Liver (tissue), 9 donors: ENCODE results near the gene TGFBR3. TPM values are rescaled to one million over a fixed set of nuclear protein-coding genes. Genes with fewer than 3 reads are reported as not detected.

Experiments
- DNase-seq: peaks from one replicate; pipeline ENCODE4 v3.0.0-alpha.2; 2017; ENCODE audit warnings: low spot score
- H3K27ac ChIP-seq, 2 donors: one replicate each; pipeline ENCODE4 v1.7.0; 2013; ENCODE audit warnings: inconsistent platforms in 2 of 2, low read length in 2 of 2, control low read depth in 1 of 2, low read depth in 1 of 2, mild to moderate bottlenecking in 1 of 2
- H3K27me3 ChIP-seq, 4 donors: one replicate each; pipeline versions ENCODE4 v1.6.1 to v1.7.0; 2013; ENCODE audit warnings: low read length in 3 of 4, inconsistent platforms in 1 of 4, mild to moderate bottlenecking in 1 of 4, moderate library complexity in 1 of 4; ENCODE audit not compliant: control insufficient read depth in 4 of 4, insufficient read depth in 4 of 4
- H3K36me3 ChIP-seq, 4 donors: one replicate each; pipeline versions ENCODE4 v1.6.1 to v1.7.0; 2013; ENCODE audit warnings: low read length in 3 of 4, mild to moderate bottlenecking in 3 of 4, low read depth in 1 of 4, moderate library complexity in 1 of 4; ENCODE audit not compliant: control insufficient read depth in 4 of 4, insufficient read depth in 3 of 4
- H3K4me1 ChIP-seq, 4 donors: one replicate each; pipeline versions ENCODE4 v1.6.1 to v1.7.0; 2013; ENCODE audit warnings: low read length in 3 of 4, mild to moderate bottlenecking in 3 of 4, moderate library complexity in 1 of 4; ENCODE audit not compliant: control insufficient read depth in 4 of 4, insufficient read depth in 4 of 4
- H3K4me3 ChIP-seq, 3 donors: one replicate each; pipeline versions ENCODE4 v1.6.1 to v1.7.0; 2013; ENCODE audit warnings: low read length in 3 of 3, control low read depth in 1 of 3, low read depth in 1 of 3, mild to moderate bottlenecking in 1 of 3
- H3K9ac ChIP-seq, 2 donors: one replicate each; pipeline ENCODE4 v1.7.0; 2013; ENCODE audit warnings: low read length in 2 of 2, mild to moderate bottlenecking in 2 of 2, moderate library complexity in 2 of 2, control low read depth in 1 of 2, low read depth in 1 of 2
- H3K9me3 ChIP-seq, 4 donors: one replicate each; pipeline versions ENCODE4 v1.6.1 to v1.7.0; 2013; ENCODE audit warnings: low read length in 3 of 4; ENCODE audit not compliant: control insufficient read depth in 4 of 4
- FOXA1 ChIP-seq: IDR thresholded peaks from 2 replicates; pipeline ENCODE4 v1.6.1; 2016; ENCODE audit warnings: antibody characterized with exemption
- FOXA2 ChIP-seq: IDR thresholded peaks from 2 replicates; pipeline ENCODE4 v1.6.1; 2016; ENCODE audit warnings: antibody characterized with exemption
- GABPA ChIP-seq, 2 donors: IDR thresholded peaks in 1 of 2; conservative IDR thresholded peaks in 1 of 2; 2 replicates each; pipeline ENCODE4 v1.6.1; 2016; ENCODE audit warnings: antibody characterized with exemption in 2 of 2, mild to moderate bottlenecking in 1 of 2, moderate library complexity in 1 of 2
- HNF4A ChIP-seq, 2 donors: conservative IDR thresholded peaks; 2 replicates each; pipeline ENCODE4 v1.6.1; 2016; ENCODE audit warnings: antibody characterized with exemption in 2 of 2, mild to moderate bottlenecking in 2 of 2
- HNF4G ChIP-seq: IDR thresholded peaks from 2 replicates; pipeline ENCODE4 v1.6.1; 2016; ENCODE audit warnings: antibody characterized with exemption
- JUND ChIP-seq, 2 donors: IDR thresholded peaks; 2 replicates each; pipeline ENCODE4 v1.6.1; 2016; ENCODE audit warnings: antibody characterized with exemption in 2 of 2
- NR2F2 ChIP-seq: IDR thresholded peaks from 2 replicates; pipeline ENCODE4 v1.6.1; 2016; ENCODE audit warnings: antibody characterized with exemption
- RAD21 ChIP-seq, 2 donors: IDR thresholded peaks; 2 replicates each; pipeline ENCODE4 v1.6.1; 2016; ENCODE audit warnings: antibody characterized with exemption in 2 of 2, mild to moderate bottlenecking in 2 of 2
- RXRA ChIP-seq, 2 donors: IDR thresholded peaks; 2 replicates each; pipeline ENCODE4 v1.6.1; 2017 to 2018; ENCODE audit warnings: antibody characterized with exemption in 2 of 2, mild to moderate bottlenecking in 1 of 2
- SP1 ChIP-seq: IDR thresholded peaks from 2 replicates; pipeline ENCODE4 v1.6.1; 2018; ENCODE audit warnings: antibody characterized with exemption, mild to moderate bottlenecking
- TAF1 ChIP-seq: conservative IDR thresholded peaks from 2 replicates; pipeline ENCODE4 v1.6.1; 2016; ENCODE audit warnings: antibody characterized with exemption, mild to moderate bottlenecking
- YY1 ChIP-seq: IDR thresholded peaks from 2 replicates; pipeline ENCODE4 v1.6.1; 2016; ENCODE audit warnings: antibody characterized with exemption, mild to moderate bottlenecking
- WGBS: extraction: QIAGEN DNeasy Blood & Tissue Kit; methylation state at CpG from one replicate; pipeline ENCODE4 v1.1.7; 2013; 5-methylcytosine and 5-hydroxymethylcytosine counted together
- polyA plus RNA-seq, 2 donors: library from polyadenylated mRNA; stranded (reverse) in 1 of 2; unstranded in 1 of 2; fragments of 200-250 nt in 1 of 2; fragments of >200 nt in 1 of 2; fragmentation: Nextera tagmentation in 1 of 2; extraction: Ambion mirVana in 1 of 2; gene quantifications; one replicate each; pipeline versions ENCODE4 v1.2.1 to v1.2.3, GENCODE V29; 2013 to 2015
- total RNA-seq, 2 donors: library from RNA; depleted of rRNA; stranded (reverse); fragments of >200 nt; gene quantifications; one replicate each; pipeline ENCODE4 v1.2.3, GENCODE V29; 2014
- TF ChIP-seq, protein P1 (sequence below): IDR thresholded peaks from 2 replicates; pipeline ENCODE4 v1.6.1; 2016; ENCODE audit warnings: antibody characterized with exemption
- TF ChIP-seq, protein P2 (sequence below): IDR thresholded peaks from 2 replicates; pipeline ENCODE4 v1.6.1; 2016; ENCODE audit warnings: antibody characterized with exemption, mild to moderate bottlenecking
- TF ChIP-seq, protein P3 (sequence below): IDR thresholded peaks from 2 replicates; pipeline ENCODE4 v1.6.1; 2016; ENCODE audit warnings: antibody characterized with exemption
- TF ChIP-seq, protein P4 (sequence below): fragments of 150-350 bp; IDR thresholded peaks from 2 replicates; pipeline ENCODE4 v1.5.1; 2017; ENCODE audit warnings: improper control_type of control experiment, low read depth, low read length; ENCODE audit not compliant: missing input control
- donor health status: healthy.
- donor health status: healthy.
- donor health status: healthy.
- donor health status: healthy.
- donor health status: healthy.

The TGFBR3 gene
- total and polyA plus RNA-seq, 4 donors: 6.1 to 19.3 (median 9.9) TPM

DNA sequence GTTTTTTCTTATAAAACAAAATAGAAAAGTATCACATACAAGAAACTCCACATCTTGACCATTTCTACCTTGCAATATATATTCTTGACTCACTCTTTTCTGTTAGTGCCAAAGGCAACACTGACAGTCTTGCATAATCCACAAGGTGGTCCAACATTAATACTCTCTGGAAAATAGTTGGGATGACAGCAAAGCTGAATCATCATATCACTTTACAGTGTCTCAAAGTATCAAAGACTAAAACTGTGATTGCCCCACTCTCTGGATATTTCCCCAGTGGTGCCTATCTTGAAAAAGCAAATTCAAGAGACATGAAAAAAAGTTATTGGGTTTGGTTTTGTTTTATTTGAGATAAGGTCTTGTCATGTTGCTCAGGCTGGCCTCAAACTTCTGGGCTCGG is 14.6 kb upstream of the TGFBR3 start:
- 94% methylated on average over 1 of the region's 1 CpG for whole genome bisulfite sequencing
- H3K4me1 ChIP-seq: peaks cover 0 to 3% (median 0%) of the 10 kb centered on the region in 4 donors
- H3K27me3 ChIP-seq: no peaks in the 10 kb centered on the region
- no peak overlapping the region for H3K9ac ChIP-seq
- TF ChIP-seq GABPA (IDR thresholded peaks at IDR 0.05 in 1 of 2, conservative IDR thresholded peaks at IDR 0.05 in 1 of 2) (no peak), RAD21 (IDR thresholded peaks at IDR 0.05) (no peak), JUND (IDR thresholded peaks at IDR 0.05) (no peak), NR2F2 (no peak), HNF4G (no peak), SP1 (no peak), HNF4A (conservative IDR thresholded peaks at IDR 0.05) (no peak), TAF1 (no peak), FOXA2 (no peak)
- TF ChIP-seq, protein P1, sequence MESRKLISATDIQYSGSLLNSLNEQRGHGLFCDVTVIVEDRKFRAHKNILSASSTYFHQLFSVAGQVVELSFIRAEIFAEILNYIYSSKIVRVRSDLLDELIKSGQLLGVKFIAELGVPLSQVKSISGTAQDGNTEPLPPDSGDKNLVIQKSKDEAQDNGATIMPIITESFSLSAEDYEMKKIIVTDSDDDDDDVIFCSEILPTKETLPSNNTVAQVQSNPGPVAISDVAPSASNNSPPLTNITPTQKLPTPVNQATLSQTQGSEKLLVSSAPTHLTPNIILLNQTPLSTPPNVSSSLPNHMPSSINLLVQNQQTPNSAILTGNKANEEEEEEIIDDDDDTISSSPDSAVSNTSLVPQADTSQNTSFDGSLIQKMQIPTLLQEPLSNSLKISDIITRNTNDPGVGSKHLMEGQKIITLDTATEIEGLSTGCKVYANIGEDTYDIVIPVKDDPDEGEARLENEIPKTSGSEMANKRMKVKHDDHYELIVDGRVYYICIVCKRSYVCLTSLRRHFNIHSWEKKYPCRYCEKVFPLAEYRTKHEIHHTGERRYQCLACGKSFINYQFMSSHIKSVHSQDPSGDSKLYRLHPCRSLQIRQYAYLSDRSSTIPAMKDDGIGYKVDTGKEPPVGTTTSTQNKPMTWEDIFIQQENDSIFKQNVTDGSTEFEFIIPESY: no peak
- TF ChIP-seq, protein P2, sequence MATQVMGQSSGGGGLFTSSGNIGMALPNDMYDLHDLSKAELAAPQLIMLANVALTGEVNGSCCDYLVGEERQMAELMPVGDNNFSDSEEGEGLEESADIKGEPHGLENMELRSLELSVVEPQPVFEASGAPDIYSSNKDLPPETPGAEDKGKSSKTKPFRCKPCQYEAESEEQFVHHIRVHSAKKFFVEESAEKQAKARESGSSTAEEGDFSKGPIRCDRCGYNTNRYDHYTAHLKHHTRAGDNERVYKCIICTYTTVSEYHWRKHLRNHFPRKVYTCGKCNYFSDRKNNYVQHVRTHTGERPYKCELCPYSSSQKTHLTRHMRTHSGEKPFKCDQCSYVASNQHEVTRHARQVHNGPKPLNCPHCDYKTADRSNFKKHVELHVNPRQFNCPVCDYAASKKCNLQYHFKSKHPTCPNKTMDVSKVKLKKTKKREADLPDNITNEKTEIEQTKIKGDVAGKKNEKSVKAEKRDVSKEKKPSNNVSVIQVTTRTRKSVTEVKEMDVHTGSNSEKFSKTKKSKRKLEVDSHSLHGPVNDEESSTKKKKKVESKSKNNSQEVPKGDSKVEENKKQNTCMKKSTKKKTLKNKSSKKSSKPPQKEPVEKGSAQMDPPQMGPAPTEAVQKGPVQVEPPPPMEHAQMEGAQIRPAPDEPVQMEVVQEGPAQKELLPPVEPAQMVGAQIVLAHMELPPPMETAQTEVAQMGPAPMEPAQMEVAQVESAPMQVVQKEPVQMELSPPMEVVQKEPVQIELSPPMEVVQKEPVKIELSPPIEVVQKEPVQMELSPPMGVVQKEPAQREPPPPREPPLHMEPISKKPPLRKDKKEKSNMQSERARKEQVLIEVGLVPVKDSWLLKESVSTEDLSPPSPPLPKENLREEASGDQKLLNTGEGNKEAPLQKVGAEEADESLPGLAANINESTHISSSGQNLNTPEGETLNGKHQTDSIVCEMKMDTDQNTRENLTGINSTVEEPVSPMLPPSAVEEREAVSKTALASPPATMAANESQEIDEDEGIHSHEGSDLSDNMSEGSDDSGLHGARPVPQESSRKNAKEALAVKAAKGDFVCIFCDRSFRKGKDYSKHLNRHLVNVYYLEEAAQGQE: no peak
- H3K36me3 ChIP-seq: no peaks in the 10 kb centered on the region
- no peaks in the 10 kb centered on the region for H3K9me3 ChIP-seq
- no peak for DNase-seq
- no peak overlapping the region for H3K4me3 ChIP-seq
- no peak overlapping the region for H3K27ac ChIP-seq

DNA sequence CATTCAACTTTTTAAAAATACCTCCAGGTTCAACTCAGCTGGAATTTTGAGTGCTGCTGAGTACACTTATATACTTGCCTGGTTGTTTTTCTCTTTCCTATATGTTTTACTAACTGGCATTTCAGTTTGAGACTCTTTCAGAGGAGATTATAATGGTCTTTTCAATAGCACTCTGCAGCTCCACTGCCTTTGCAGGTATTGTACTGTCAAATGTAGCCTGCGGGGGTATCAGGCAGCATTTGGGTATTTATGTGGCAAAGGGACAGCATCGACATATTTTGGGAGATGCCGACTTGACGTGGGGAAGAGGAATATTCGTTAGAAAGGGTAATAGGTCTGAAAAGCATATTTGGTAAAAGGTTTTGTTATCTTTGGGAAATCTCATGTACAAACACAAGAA is 11.1 kb upstream of the TGFBR3 start:
- no peak overlapping the region for H3K9ac ChIP-seq

More for the DNA sequence above, 11.1 kb upstream of the TGFBR3 start:
- no peak overlapping the region for H3K4me3 ChIP-seq
- H3K36me3 ChIP-seq: no peaks in the 10 kb centered on the region
- no peaks in the 10 kb centered on the region for H3K9me3 ChIP-seq
- H3K27ac ChIP-seq: no peak overlapping the region
- 89% methylated on average over 5 of the region's 5 CpGs for WGBS
- no peak for DNase-seq
- TF ChIP-seq NR2F2 (no peak), RXRA (IDR thresholded peaks at IDR 0.05) (no peak), GABPA (IDR thresholded peaks at IDR 0.05 in 1 of 2, conservative IDR thresholded peaks at IDR 0.05 in 1 of 2) (no peak), TAF1 (no peak), HNF4A (conservative IDR thresholded peaks at IDR 0.05) (no peak), HNF4G (no peak), SP1 (no peak), FOXA2 (no peak), FOXA1 (no peak), RAD21 (IDR thresholded peaks at IDR 0.05) (no peak), YY1 (no peak), JUND (IDR thresholded peaks at IDR 0.05) (no peak)
- TF ChIP-seq, protein P2: no peak
- TF ChIP-seq, protein P3, sequence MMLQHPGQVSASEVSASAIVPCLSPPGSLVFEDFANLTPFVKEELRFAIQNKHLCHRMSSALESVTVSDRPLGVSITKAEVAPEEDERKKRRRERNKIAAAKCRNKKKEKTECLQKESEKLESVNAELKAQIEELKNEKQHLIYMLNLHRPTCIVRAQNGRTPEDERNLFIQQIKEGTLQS: no peak
- TF ChIP-seq, protein P1: no peak
- TF ChIP-seq, protein P4, sequence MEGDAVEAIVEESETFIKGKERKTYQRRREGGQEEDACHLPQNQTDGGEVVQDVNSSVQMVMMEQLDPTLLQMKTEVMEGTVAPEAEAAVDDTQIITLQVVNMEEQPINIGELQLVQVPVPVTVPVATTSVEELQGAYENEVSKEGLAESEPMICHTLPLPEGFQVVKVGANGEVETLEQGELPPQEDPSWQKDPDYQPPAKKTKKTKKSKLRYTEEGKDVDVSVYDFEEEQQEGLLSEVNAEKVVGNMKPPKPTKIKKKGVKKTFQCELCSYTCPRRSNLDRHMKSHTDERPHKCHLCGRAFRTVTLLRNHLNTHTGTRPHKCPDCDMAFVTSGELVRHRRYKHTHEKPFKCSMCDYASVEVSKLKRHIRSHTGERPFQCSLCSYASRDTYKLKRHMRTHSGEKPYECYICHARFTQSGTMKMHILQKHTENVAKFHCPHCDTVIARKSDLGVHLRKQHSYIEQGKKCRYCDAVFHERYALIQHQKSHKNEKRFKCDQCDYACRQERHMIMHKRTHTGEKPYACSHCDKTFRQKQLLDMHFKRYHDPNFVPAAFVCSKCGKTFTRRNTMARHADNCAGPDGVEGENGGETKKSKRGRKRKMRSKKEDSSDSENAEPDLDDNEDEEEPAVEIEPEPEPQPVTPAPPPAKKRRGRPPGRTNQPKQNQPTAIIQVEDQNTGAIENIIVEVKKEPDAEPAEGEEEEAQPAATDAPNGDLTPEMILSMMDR: no peak
- peaks cover 0 to 3% (median under 1%) of the 10 kb centered on the region in 4 donors for H3K4me1 ChIP-seq
- no peaks in the 10 kb centered on the region for H3K27me3 ChIP-seq
